ENCODE measurements around the gene FAM170B.

FAM170B gene

DNA sequence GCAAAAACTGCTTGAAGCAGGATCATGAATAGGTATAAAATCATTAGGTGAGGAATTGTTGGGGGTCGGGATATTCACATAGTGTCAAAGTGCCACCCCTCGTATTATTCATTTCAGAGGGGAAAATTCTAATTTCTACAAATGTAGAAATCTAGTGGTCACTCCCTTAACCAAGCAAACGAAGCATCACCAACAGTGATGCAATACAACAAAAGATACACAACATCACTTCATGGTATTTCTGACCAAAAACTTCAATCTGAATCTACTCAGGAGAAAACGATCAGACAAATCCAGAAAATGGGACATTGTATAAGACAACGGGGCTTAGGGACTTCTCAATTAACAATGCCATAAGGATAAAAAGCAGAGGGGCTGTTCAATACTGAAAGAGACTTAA, 26.3 kb upstream of the FAM170B start:
- Histone ChIP-seq H3K4me3 (ENCODE audit: low read depth, low read length) (no peak overlapping the region), H3K4me1 (ENCODE audit: control insufficient read depth, insufficient read depth, low read length) (peaks cover 10% of the 10 kb centered on the region; the same call in 1 of the 2 replicates), H3K9ac (ENCODE audit: low read length) (no peak overlapping the region), H3K36me3 (ENCODE audit: control insufficient read depth, insufficient read depth, low read length) (no peaks in the 10 kb centered on the region), H3K27ac (ENCODE audit: low read depth, low read length) (no peak overlapping the region), H3K27me3 (ENCODE audit: control insufficient read depth, insufficient read depth, low read length) (no peaks in the 10 kb centered on the region), H3K9me3 (ENCODE audit: control insufficient read depth, insufficient read depth, low read depth, low read length) (no peaks in the 10 kb centered on the region)

DNA sequence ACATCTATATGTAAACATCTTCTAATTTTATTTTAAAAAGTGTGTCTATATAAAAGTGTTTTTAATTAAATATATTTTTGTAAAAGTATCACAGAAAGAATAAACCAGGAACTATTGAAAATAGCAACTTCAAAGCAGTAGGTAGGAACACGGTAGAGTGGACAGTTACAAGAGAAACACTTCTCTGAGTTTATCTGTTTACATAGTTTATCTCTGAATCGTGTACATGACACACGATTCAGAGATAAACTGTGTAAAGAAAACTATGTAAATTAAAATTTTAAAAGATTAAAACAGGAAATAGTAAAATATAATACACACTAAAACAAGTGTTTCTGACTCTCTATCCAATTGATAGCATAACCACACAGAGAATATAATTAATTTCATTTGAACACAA, 25.1 kb upstream of the FAM170B start:
- H3K27ac ChIP-seq (ENCODE audit: low read depth, low read length) = no peak overlapping the region
- H3K4me3 ChIP-seq (ENCODE audit: low read depth, low read length) = no peak overlapping the region
- no peak overlapping the region for H3K9ac ChIP-seq (ENCODE audit: low read length)
- peaks cover 10% of the 10 kb centered on the region; the same call in 1 of the 2 replicates for H3K4me1 ChIP-seq (ENCODE audit: control insufficient read depth, insufficient read depth, low read length)
- no peaks in the 10 kb centered on the region for H3K27me3 ChIP-seq (ENCODE audit: control insufficient read depth, insufficient read depth, low read length)
- no peaks in the 10 kb centered on the region for H3K36me3 ChIP-seq (ENCODE audit: control insufficient read depth, insufficient read depth, low read length)
- H3K9me3 ChIP-seq (ENCODE audit: control insufficient read depth, insufficient read depth, low read depth, low read length) = no peaks in the 10 kb centered on the region

GRCh38 chr10:49158404-49158803, 24.6 kb upstream of the FAM170B start:
- H3K27me3 ChIP-seq (ENCODE audit: control insufficient read depth, insufficient read depth, low read length) = no peaks in the 10 kb centered on the region
- H3K27ac ChIP-seq (ENCODE audit: low read depth, low read length) = no peak overlapping the region
- peaks cover 10% of the 10 kb centered on the region; the same call in 1 of the 2 replicates for H3K4me1 ChIP-seq (ENCODE audit: control insufficient read depth, insufficient read depth, low read length)
- no peak overlapping the region for H3K4me3 ChIP-seq (ENCODE audit: low read depth, low read length)
- H3K36me3 ChIP-seq (ENCODE audit: control insufficient read depth, insufficient read depth, low read length) = no peaks in the 10 kb centered on the region
- H3K9ac ChIP-seq (ENCODE audit: low read length) = no peak overlapping the region
- H3K9me3 ChIP-seq (ENCODE audit: control insufficient read depth, insufficient read depth, low read depth, low read length) = no peaks in the 10 kb centered on the region

- Histone ChIP-seq H3K27me3 (ENCODE audit: control insufficient read depth, insufficient read depth, low read length) (no peaks in the 10 kb centered on the region), H3K27ac (ENCODE audit: low read depth, low read length) (no peak overlapping the region), H3K36me3 (ENCODE audit: control insufficient read depth, insufficient read depth, low read length) (no peaks in the 10 kb centered on the region), H3K4me3 (ENCODE audit: low read depth, low read length) (no peak overlapping the region), H3K9me3 (ENCODE audit: control insufficient read depth, insufficient read depth, low read depth, low read length) (no peaks in the 10 kb centered on the region), H3K4me1 (ENCODE audit: control insufficient read depth, insufficient read depth, low read length) (peaks cover 10% of the 10 kb centered on the region; the same call in 1 of the 2 replicates), H3K9ac (ENCODE audit: low read length) (no peak overlapping the region)
Measured at GRCh38 chr10:49157229-49157628, 23.4 kb upstream of the FAM170B start.

GRCh38 chr10:49154641-49155040, 20.8 kb upstream of the FAM170B start:
- Histone ChIP-seq H3K9ac (ENCODE audit: low read length) (no peak overlapping the region), H3K9me3 (ENCODE audit: control insufficient read depth, insufficient read depth, low read depth, low read length) (no peaks in the 10 kb centered on the region), H3K4me3 (ENCODE audit: low read depth, low read length) (no peak overlapping the region), H3K27me3 (ENCODE audit: control insufficient read depth, insufficient read depth, low read length) (no peaks in the 10 kb centered on the region), H3K27ac (ENCODE audit: low read depth, low read length) (no peak overlapping the region), H3K36me3 (ENCODE audit: control insufficient read depth, insufficient read depth, low read length) (no peaks in the 10 kb centered on the region), H3K4me1 (ENCODE audit: control insufficient read depth, insufficient read depth, low read length) (peaks cover 10% of the 10 kb centered on the region; the same call in 1 of the 2 replicates)

DNA sequence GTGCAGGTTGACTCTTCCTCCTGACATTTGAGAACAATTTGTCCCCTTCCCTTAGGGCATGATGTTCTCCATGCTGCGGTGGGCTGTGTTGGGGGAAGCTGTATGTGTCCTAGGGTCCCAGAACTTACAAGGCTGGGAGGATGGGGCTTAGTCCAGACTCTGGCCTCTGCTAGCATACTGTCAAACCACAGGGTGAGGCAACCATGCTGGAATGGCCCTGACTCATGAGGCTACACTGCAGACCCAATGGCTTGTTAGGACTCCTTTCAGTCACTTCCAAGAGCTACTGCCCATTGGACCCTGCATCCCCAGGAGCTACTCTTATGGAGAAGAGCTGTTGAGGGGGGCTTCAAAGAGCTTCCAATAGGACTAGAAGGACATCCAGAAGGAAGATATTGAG, 20.1 kb upstream of the FAM170B start:
- no peaks in the 10 kb centered on the region for H3K36me3 ChIP-seq (ENCODE audit: control insufficient read depth, insufficient read depth, low read length)
- H3K4me3 ChIP-seq (ENCODE audit: low read depth, low read length) = no peak overlapping the region
- no peaks in the 10 kb centered on the region for H3K9me3 ChIP-seq (ENCODE audit: control insufficient read depth, insufficient read depth, low read depth, low read length)
- no peak overlapping the region for H3K9ac ChIP-seq (ENCODE audit: low read length)
- no peak overlapping the region for H3K27ac ChIP-seq (ENCODE audit: low read depth, low read length)
- peaks cover 10% of the 10 kb centered on the region; the same call in 1 of the 2 replicates for H3K4me1 ChIP-seq (ENCODE audit: control insufficient read depth, insufficient read depth, low read length)
- H3K27me3 ChIP-seq (ENCODE audit: control insufficient read depth, insufficient read depth, low read length) = no peaks in the 10 kb centered on the region

DNA sequence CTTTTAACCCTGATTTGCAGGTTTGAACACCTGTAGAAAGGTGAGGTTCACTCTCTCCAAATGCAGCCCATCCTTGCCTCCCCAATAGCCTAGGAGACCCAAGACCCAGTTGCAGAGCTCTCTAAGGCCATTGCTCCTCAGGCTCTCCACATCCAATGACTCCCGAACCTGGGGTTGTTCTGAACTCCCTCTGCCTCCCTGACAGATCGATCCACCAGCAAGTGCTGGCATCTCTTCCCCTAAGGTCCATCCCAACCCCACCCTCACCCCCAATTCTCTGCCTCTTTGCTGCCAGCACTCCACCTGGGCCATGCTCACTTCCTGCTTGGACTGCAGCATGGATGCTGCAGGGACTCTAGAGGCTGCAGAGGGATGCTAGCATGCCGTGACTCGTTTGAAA, 19.3 kb upstream of the FAM170B start:
- Histone ChIP-seq H3K9ac (ENCODE audit: low read length) (no peak overlapping the region), H3K36me3 (ENCODE audit: control insufficient read depth, insufficient read depth, low read length) (no peaks in the 10 kb centered on the region), H3K27ac (ENCODE audit: low read depth, low read length) (no peak overlapping the region), H3K4me3 (ENCODE audit: low read depth, low read length) (no peak overlapping the region), H3K9me3 (ENCODE audit: control insufficient read depth, insufficient read depth, low read depth, low read length) (no peaks in the 10 kb centered on the region), H3K27me3 (ENCODE audit: control insufficient read depth, insufficient read depth, low read length) (no peaks in the 10 kb centered on the region), H3K4me1 (ENCODE audit: control insufficient read depth, insufficient read depth, low read length) (peaks cover 4% of the 10 kb centered on the region; the same call in 1 of the 2 replicates)

GRCh38 chr10:49152663-49153062, 18.8 kb upstream of the FAM170B start:
- Histone ChIP-seq H3K9me3 (ENCODE audit: control insufficient read depth, insufficient read depth, low read depth, low read length) (no peaks in the 10 kb centered on the region), H3K4me1 (ENCODE audit: control insufficient read depth, insufficient read depth, low read length) (no peaks in the 10 kb centered on the region), H3K27ac (ENCODE audit: low read depth, low read length) (no peak overlapping the region), H3K36me3 (ENCODE audit: control insufficient read depth, insufficient read depth, low read length) (no peaks in the 10 kb centered on the region), H3K27me3 (ENCODE audit: control insufficient read depth, insufficient read depth, low read length) (no peaks in the 10 kb centered on the region), H3K4me3 (ENCODE audit: low read depth, low read length) (no peak overlapping the region), H3K9ac (ENCODE audit: low read length) (no peak overlapping the region)

DNA sequence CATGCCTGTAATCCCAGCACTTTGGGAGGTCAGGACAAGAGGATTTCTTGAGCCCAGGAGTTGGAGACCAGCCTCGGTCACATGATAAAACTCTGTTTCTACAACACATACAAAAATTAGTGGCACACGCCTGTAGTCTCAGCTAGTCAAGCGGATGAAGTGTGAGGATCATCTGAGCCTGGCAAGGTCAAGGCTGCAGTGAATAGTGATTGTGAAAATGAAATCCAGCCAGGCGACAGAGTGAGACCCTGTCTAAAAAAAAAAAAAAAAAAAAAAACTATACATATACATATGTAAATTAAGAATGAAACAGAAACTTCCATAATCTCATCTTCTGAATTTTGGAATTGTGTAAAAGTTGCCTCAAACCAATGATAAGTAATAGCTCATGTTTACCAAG, 18.2 kb upstream of the FAM170B start:
- no peaks in the 10 kb centered on the region for H3K4me1 ChIP-seq (ENCODE audit: control insufficient read depth, insufficient read depth, low read length)
- no peak overlapping the region for H3K9ac ChIP-seq (ENCODE audit: low read length)
- H3K27ac ChIP-seq (ENCODE audit: low read depth, low read length) = no peak overlapping the region
- peaks cover 3% of the 10 kb centered on the region; the same call in 1 of the 2 replicates for H3K9me3 ChIP-seq (ENCODE audit: control insufficient read depth, insufficient read depth, low read depth, low read length)
- H3K27me3 ChIP-seq (ENCODE audit: control insufficient read depth, insufficient read depth, low read length) = no peaks in the 10 kb centered on the region
- H3K36me3 ChIP-seq (ENCODE audit: control insufficient read depth, insufficient read depth, low read length) = no peaks in the 10 kb centered on the region
- no peak overlapping the region for H3K4me3 ChIP-seq (ENCODE audit: low read depth, low read length)

- Histone ChIP-seq H3K27ac (ENCODE audit: low read depth, low read length) (no peak overlapping the region), H3K4me3 (ENCODE audit: low read depth, low read length) (no peak overlapping the region), H3K27me3 (ENCODE audit: control insufficient read depth, insufficient read depth, low read length) (no peaks in the 10 kb centered on the region)
Measured at GRCh38 chr10:49151481-49151880, 17.7 kb upstream of the FAM170B start.

GRCh38 chr10:49151025-49151445, 17.2 kb upstream of the FAM170B start:
- no peak overlapping the region for H3K4me3 ChIP-seq (ENCODE audit: low read depth, low read length)
- no peak overlapping the region for H3K9ac ChIP-seq (ENCODE audit: low read length)
- peaks cover 3% of the 10 kb centered on the region; the same call in 1 of the 2 replicates for H3K9me3 ChIP-seq (ENCODE audit: control insufficient read depth, insufficient read depth, low read depth, low read length)
- H3K27me3 ChIP-seq (ENCODE audit: control insufficient read depth, insufficient read depth, low read length) = no peaks in the 10 kb centered on the region
- H3K27ac ChIP-seq (ENCODE audit: low read depth, low read length) = no peak overlapping the region
- no peaks in the 10 kb centered on the region for H3K36me3 ChIP-seq (ENCODE audit: control insufficient read depth, insufficient read depth, low read length)
- H3K4me1 ChIP-seq (ENCODE audit: control insufficient read depth, insufficient read depth, low read length) = no peaks in the 10 kb centered on the region

More at GRCh38 chr10:49151481-49151880, 17.7 kb upstream of the FAM170B start:
- Histone ChIP-seq H3K36me3 (ENCODE audit: control insufficient read depth, insufficient read depth, low read length) (no peaks in the 10 kb centered on the region), H3K9me3 (ENCODE audit: control insufficient read depth, insufficient read depth, low read depth, low read length) (peaks cover 3% of the 10 kb centered on the region; the same call in 1 of the 2 replicates), H3K4me1 (ENCODE audit: control insufficient read depth, insufficient read depth, low read length) (no peaks in the 10 kb centered on the region), H3K9ac (ENCODE audit: low read length) (no peak overlapping the region)

DNA sequence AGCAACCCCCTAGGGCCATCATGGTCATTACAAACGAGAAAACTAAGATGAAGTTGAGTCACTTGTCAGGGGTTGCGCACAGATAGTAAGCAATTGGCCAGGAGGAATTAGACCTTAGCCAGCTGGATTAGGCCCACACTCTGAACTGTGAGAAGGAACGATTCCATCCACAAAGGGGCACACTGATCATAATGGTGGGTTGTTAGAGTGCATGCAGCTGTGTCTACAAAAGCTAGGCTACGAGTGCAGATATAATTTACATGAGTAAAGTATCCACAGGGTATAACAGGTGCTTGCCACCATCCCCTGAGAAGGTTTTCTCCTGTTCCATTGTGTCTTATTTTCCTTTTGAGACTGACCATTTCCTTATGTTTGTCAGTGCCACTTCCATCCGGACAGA, 16.6 kb upstream of the FAM170B start:
- Histone ChIP-seq H3K27ac (ENCODE audit: low read depth, low read length) (no peak overlapping the region), H3K27me3 (ENCODE audit: control insufficient read depth, insufficient read depth, low read length) (no peaks in the 10 kb centered on the region), H3K4me3 (ENCODE audit: low read depth, low read length) (no peak overlapping the region), H3K4me1 (ENCODE audit: control insufficient read depth, insufficient read depth, low read length) (no peaks in the 10 kb centered on the region), H3K36me3 (ENCODE audit: control insufficient read depth, insufficient read depth, low read length) (no peaks in the 10 kb centered on the region), H3K9me3 (ENCODE audit: control insufficient read depth, insufficient read depth, low read depth, low read length) (peaks cover 3% of the 10 kb centered on the region; the same call in 1 of the 2 replicates), H3K9ac (ENCODE audit: low read length) (no peak overlapping the region)

Data from HUES6 (cell line).